Measurements from ENCODE around the gene AP4B1.

Gene AP4B1

GRCh38 chr1:113870778-113871177 is 33.8 kb downstream of the AP4B1 start:
- H3K4me1 ChIP-seq (ENCODE audit: control insufficient read depth, insufficient read depth, low read length): no peaks in the 10 kb centered on the region
- ChIA-PET POLR2A (no interaction called here), CTCF (interaction anchor here (1.4 kb wide), 1 partner anchor 11 kb away, joined by 4 read pairs; no protein-coding TSS in a partner anchor)
- no peaks in the 10 kb centered on the region for H3K9me3 ChIP-seq (ENCODE audit: control insufficient read depth, insufficient read depth, low read depth, low read length)
- no peak overlapping the region for H3K27ac ChIP-seq (ENCODE audit: extremely low read depth, low read depth, low read length)
- H3K4me3 ChIP-seq (ENCODE audit: low read depth, low read length): no peak overlapping the region
- TF ChIP-seq SCRT1 (tag by site-specific recombination; IDR thresholded peaks at IDR 0.05; ENCODE audit: borderline replicate concordance): no peak
- no peak for TF ChIP-seq ZNF266 (tag by site-specific recombination; IDR thresholded peaks at IDR 0.05; ENCODE audit: low read depth)
- no peak for TF ChIP-seq CTCF (tag by site-specific recombination; IDR thresholded peaks at IDR 0.05)
- TF ChIP-seq TRIM28 (IDR thresholded peaks at IDR 0.05; ENCODE audit: borderline replicate concordance, low read length): no peak
- no peak for TF ChIP-seq ZNF350 (tag by site-specific recombination; IDR thresholded peaks at IDR 0.05)
- no peak for TF ChIP-seq ZNF707 (tag by site-specific recombination; IDR thresholded peaks at IDR 0.05)
- no peak for TF ChIP-seq ZNF76 (tag by site-specific recombination; IDR thresholded peaks at IDR 0.05; ENCODE audit: borderline replicate concordance, low read depth)
- TF ChIP-seq SP2 (tag by site-specific recombination; IDR thresholded peaks at IDR 0.05): no peak
- TF ChIP-seq ZNF280D (tag by site-specific recombination; IDR thresholded peaks at IDR 0.05): no peak
- no peak for TF ChIP-seq RBAK (tag by site-specific recombination; IDR thresholded peaks at IDR 0.05)
- TF ChIP-seq ZNF692 (tag by site-specific recombination; IDR thresholded peaks at IDR 0.05): no peak
- TF ChIP-seq GLIS2 (tag by site-specific recombination; IDR thresholded peaks at IDR 0.05): no peak
- H3K36me3 ChIP-seq (ENCODE audit: control insufficient read depth in 2 of 2, insufficient read depth in 1 of 2, low read length in 2 of 2): no peaks in the 10 kb centered on the region

- no peak overlapping the region for H3K27ac ChIP-seq (ENCODE audit: extremely low read depth, low read depth, low read length)
- H3K4me3 ChIP-seq (ENCODE audit: low read depth, low read length): no peak overlapping the region
- H3K4me1 ChIP-seq (ENCODE audit: control insufficient read depth, insufficient read depth, low read length): no peaks in the 10 kb centered on the region
- H3K9me3 ChIP-seq (ENCODE audit: control insufficient read depth, insufficient read depth, low read depth, low read length): no peaks in the 10 kb centered on the region
- POLR2A ChIA-PET: interaction anchor here (0.7 kb wide), 1 partner anchor 49 kb away, joined by 3 read pairs; no protein-coding TSS in a partner anchor
- CTCF ChIA-PET: no interaction called here
- H3K36me3 ChIP-seq (ENCODE audit: control insufficient read depth in 2 of 2, insufficient read depth in 1 of 2, low read length in 2 of 2): no peaks in the 10 kb centered on the region
- TF ChIP-seq ZNF391 (tag by site-specific recombination; IDR thresholded peaks at IDR 0.05; ENCODE audit: borderline replicate concordance, low read depth) (no peak), HOXA7 (CRISPR knock-in tag; IDR thresholded peaks at IDR 0.05; ENCODE audit: borderline replicate concordance) (no peak), BCL11B (tag by site-specific recombination; IDR thresholded peaks at IDR 0.05; ENCODE audit: low read depth) (no peak), ZNF311 (tag by site-specific recombination; IDR thresholded peaks at IDR 0.05; ENCODE audit: borderline replicate concordance) (no peak), ZNF76 (tag by site-specific recombination; IDR thresholded peaks at IDR 0.05; ENCODE audit: borderline replicate concordance, low read depth) (no peak), ZNF449 (tag by site-specific recombination; IDR thresholded peaks at IDR 0.05) (no peak), ZNF785 (tag by site-specific recombination; IDR thresholded peaks at IDR 0.05) (no peak), ZNF26 (tag by site-specific recombination; IDR thresholded peaks at IDR 0.05) (no peak), ZNF266 (tag by site-specific recombination; IDR thresholded peaks at IDR 0.05; ENCODE audit: low read depth) (no peak), ATF2 (tag by site-specific recombination; IDR thresholded peaks at IDR 0.05; ENCODE audit: low read depth) (no peak), ZFP37 (tag by site-specific recombination; IDR thresholded peaks at IDR 0.05) (no peak), MEIS1 (CRISPR knock-in tag; IDR thresholded peaks at IDR 0.05; ENCODE audit: borderline replicate concordance) (no peak), SETDB1 (IDR thresholded peaks at IDR 0.05; ENCODE audit: insufficient read length, low read length) (no peak)
Observed at GRCh38 chr1:113868387-113869083, 36.1 kb downstream of the AP4B1 start.
